ENCODE data around the gene PCSK4. TPM values are rescaled to one million over a fixed set of nuclear protein-coding genes. Genes with fewer than 3 reads are reported as not detected.

PCSK4 gene
- total and polyA plus RNA-seq, 10 of the 15 experiments (the other 5 are each of a cell fraction or from before 2014, with no cell fraction given), result 0.27 to 0.99 (median 0.40) TPM; not detected in 3

GRCh38 chr19:1533510-1534150 lies 43.5 kb upstream of the PCSK4 start:
- FAIRE-seq, result no peak
- no peaks in the 10 kb centered on the region for H3K79me2 ChIP-seq (ENCODE audit: control insufficient read depth, insufficient read depth, low read length)
- no TSS peak for BruUV-seq (replicated peaks)
- H3K4me3 ChIP-seq, result no peak overlapping the region
- 54% methylated on average over 22 of the region's 23 CpGs for WGBS (ENCODE audit: insufficient coverage, insufficient replicate concordance, low lambda C conversion rate, missing lambda C conversion rate)
- ChIA-PET RAD21 (ENCODE audit: unreplicated experiment) (no interaction called here), POLR2A (interaction anchor here (0.5 kb wide), 1 partner anchor 55 kb away, joined by 3 read pairs; the partner anchor contains the start of gene C19orf25), SMC1A (ENCODE audit: uncharacterized antibody, unreplicated experiment) (no interaction called here), CTCF (no interaction called here)
- TF ChIP-seq GATAD2B (conservative IDR thresholded peaks at IDR 0.05; ENCODE audit: low read depth), result no peak
- TF ChIP-seq RBBP5 (conservative IDR thresholded peaks at IDR 0.05), result no peak
- no peak for TF ChIP-seq ZNF274 (IDR thresholded peaks at IDR 0.05; ENCODE audit: insufficient read depth, insufficient read length)
- TF ChIP-seq CEBPB (IDR thresholded peaks at IDR 0.05; ENCODE audit: borderline replicate concordance in 1 of 2, low read depth in 2 of 2, low read length in 2 of 2), result no peak
- TF ChIP-seq RCOR1 (conservative IDR thresholded peaks at IDR 0.05; ENCODE audit: low read depth, low read length), result no peak
- TF ChIP-seq, protein P1, sequence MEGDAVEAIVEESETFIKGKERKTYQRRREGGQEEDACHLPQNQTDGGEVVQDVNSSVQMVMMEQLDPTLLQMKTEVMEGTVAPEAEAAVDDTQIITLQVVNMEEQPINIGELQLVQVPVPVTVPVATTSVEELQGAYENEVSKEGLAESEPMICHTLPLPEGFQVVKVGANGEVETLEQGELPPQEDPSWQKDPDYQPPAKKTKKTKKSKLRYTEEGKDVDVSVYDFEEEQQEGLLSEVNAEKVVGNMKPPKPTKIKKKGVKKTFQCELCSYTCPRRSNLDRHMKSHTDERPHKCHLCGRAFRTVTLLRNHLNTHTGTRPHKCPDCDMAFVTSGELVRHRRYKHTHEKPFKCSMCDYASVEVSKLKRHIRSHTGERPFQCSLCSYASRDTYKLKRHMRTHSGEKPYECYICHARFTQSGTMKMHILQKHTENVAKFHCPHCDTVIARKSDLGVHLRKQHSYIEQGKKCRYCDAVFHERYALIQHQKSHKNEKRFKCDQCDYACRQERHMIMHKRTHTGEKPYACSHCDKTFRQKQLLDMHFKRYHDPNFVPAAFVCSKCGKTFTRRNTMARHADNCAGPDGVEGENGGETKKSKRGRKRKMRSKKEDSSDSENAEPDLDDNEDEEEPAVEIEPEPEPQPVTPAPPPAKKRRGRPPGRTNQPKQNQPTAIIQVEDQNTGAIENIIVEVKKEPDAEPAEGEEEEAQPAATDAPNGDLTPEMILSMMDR (IDR thresholded peaks at IDR 0.05 in 2 of 3, conservative IDR thresholded peaks at IDR 0.05 in 1 of 3; ENCODE audit: control insufficient read depth in 2 of 3, extremely low read depth in 1 of 3, insufficient read depth in 1 of 3, low read depth in 3 of 3, low read length in 3 of 3), result no peak
- TF ChIP-seq CREM (IDR thresholded peaks at IDR 0.05; ENCODE audit: low read depth), result no peak
- TF ChIP-seq NR2F1 (conservative IDR thresholded peaks at IDR 0.05), result no peak
- TF ChIP-seq NR2C1 (IDR thresholded peaks at IDR 0.05), result no peak
- no peak for TF ChIP-seq BHLHE40 (IDR thresholded peaks at IDR 0.05; ENCODE audit: borderline replicate concordance in 1 of 2, low read depth in 2 of 2, low read length in 1 of 2)
- no peak for TF ChIP-seq MTA2 (IDR thresholded peaks at IDR 0.05; ENCODE audit: low read depth)
- intact Hi-C loops (cut with micrococcal nuclease; ENCODE audit: unreplicated experiment) (no loop called here), in situ Hi-C loops (cut with MboI) (no loop called here)
- H4K20me1 ChIP-seq (ENCODE audit: control insufficient read depth, insufficient read depth), result no peaks in the 10 kb centered on the region
- H3K27me3 ChIP-seq (replicated peaks in 1 of 2; ENCODE audit: control insufficient read depth in 2 of 2, insufficient read depth in 2 of 2, low read length in 1 of 2), result no peaks in the 10 kb centered on the region
- no peak overlapping the region for H3K27ac ChIP-seq (ENCODE audit: control insufficient read depth, insufficient read depth)
- H3K4me2 ChIP-seq (ENCODE audit: control insufficient read depth, insufficient read depth), result no peak overlapping the region
- H3K9ac ChIP-seq (ENCODE audit: control insufficient read depth, insufficient read depth, low read length), result no peak overlapping the region
- DNase-seq (ENCODE audit: low read depth, low spot score), result no peak
- H3K4me1 ChIP-seq (ENCODE audit: control insufficient read depth, insufficient read depth, low read length), result no peaks in the 10 kb centered on the region
- H2AFZ ChIP-seq (ENCODE audit: control insufficient read depth, low read depth, low read length), result no peak overlapping the region
- H3K36me3 ChIP-seq (ENCODE audit: control insufficient read depth in 2 of 2, insufficient read depth in 2 of 2, low read length in 1 of 2), result no peaks in the 10 kb centered on the region
- H3K9me3 ChIP-seq (replicated peaks; ENCODE audit: control insufficient read depth, insufficient read depth, low read length), result no peaks in the 10 kb centered on the region
- no peak for ATAC-seq

Measured in GM12878 (cell line).